ENCODE data around the gene FGF14.
"Not testable (repeated sequence)": the region's sequence is repeated elsewhere in the genome, so short reads cannot be mapped to it uniquely, and the experiment has no call there.

Gene FGF14

GRCh38 chr13:102187313-102187712 lies 214.5 kb downstream of the FGF14 start:
- no peak for DNase-seq

- DNase-seq = no peak
Observed at GRCh38 chr13:102185375-102185984, 216.4 kb downstream of the FGF14 start.

- DNase-seq = no peak
Observed at GRCh38 chr13:102183509-102184182, 218.2 kb downstream of the FGF14 start.

GRCh38 chr13:102182170-102182569 lies 219.7 kb downstream of the FGF14 start:
- DNase-seq = no peak

GRCh38 chr13:102177431-102177830 lies 224.4 kb downstream of the FGF14 start:
- no peak for DNase-seq

GRCh38 chr13:102176846-102177245 lies 225.0 kb downstream of the FGF14 start:
- DNase-seq = no peak

- no peak for DNase-seq
Observed at GRCh38 chr13:102172406-102172805, 229.4 kb downstream of the FGF14 start.

- no peak for DNase-seq
Observed at GRCh38 chr13:102170305-102170704, 231.5 kb downstream of the FGF14 start.

GRCh38 chr13:102169471-102170015 lies 232.3 kb downstream of the FGF14 start:
- no peak for DNase-seq

- DNase-seq = no peak
Observed at GRCh38 chr13:102152790-102153189, 249.1 kb downstream of the FGF14 start.

- no peak for DNase-seq
Observed at GRCh38 chr13:102147353-102147752, 254.5 kb downstream of the FGF14 start.

GRCh38 chr13:102145750-102146149 lies 256.1 kb downstream of the FGF14 start:
- DNase-seq = no peak

GRCh38 chr13:102142473-102142826 lies 259.4 kb downstream of the FGF14 start:
- DNase-seq = no peak

GRCh38 chr13:102141625-102142472 lies 260.0 kb downstream of the FGF14 start:
- DNase-seq = no peak

- no peak for DNase-seq
Observed at GRCh38 chr13:102139626-102140025, 262.2 kb downstream of the FGF14 start.

GRCh38 chr13:102138635-102139190 lies 263.1 kb downstream of the FGF14 start:
- DNase-seq = no peak

GRCh38 chr13:102137904-102138303 lies 263.9 kb downstream of the FGF14 start:
- DNase-seq = not testable (repeated sequence)

- DNase-seq = no peak
Observed at GRCh38 chr13:102136735-102137296, 265.0 kb downstream of the FGF14 start.

GRCh38 chr13:102132777-102133295 lies 269.0 kb downstream of the FGF14 start:
- peak; percentile 92 for DNase-seq

- DNase-seq = no peak
Observed at GRCh38 chr13:102131246-102131645, 270.6 kb downstream of the FGF14 start.

- DNase-seq = no peak
Observed at GRCh38 chr13:102128216-102128810, 273.5 kb downstream of the FGF14 start.

- no peak for DNase-seq
Observed at GRCh38 chr13:102127153-102127552, 274.7 kb downstream of the FGF14 start.
